Stimulated activated memory B cell treated with anti-CD40 and anti-IgM and Interleukin-4, amounts not matched to agents 10 μg/mL and 1 μg/mL and 100 μg/mL, for 72 hours (primary cell): Measurements from ENCODE around the gene UNC50.
A peak's percentile ranks its signal among the peaks of the same experiment; 100 is the strongest.

Experiments
- ATAC-seq: fragments of 150-1000 bp; cut with Tn5 transposase; 2 replicates; pipeline ENCODE4 v1.10.0; 2021
- H3K27ac Mint-ChIP-seq: one replicate; pipeline ENCODE4 v1.8.0; 2022; ENCODE audit warnings: mild to moderate bottlenecking, mixed read lengths
- H3K27me3 Mint-ChIP-seq: one replicate; pipeline ENCODE4 v1.8.0; 2022; ENCODE audit warnings: mixed read lengths
- H3K36me3 Mint-ChIP-seq: one replicate; pipeline ENCODE4 v1.8.0; 2022; ENCODE audit warnings: mixed read lengths
- H3K4me1 Mint-ChIP-seq: one replicate; pipeline ENCODE4 v1.8.0; 2022; ENCODE audit warnings: mixed read lengths
- H3K4me3 Mint-ChIP-seq: one replicate; pipeline ENCODE4 v1.8.0; 2022; ENCODE audit warnings: mild to moderate bottlenecking, moderate library complexity, mixed read lengths
- H3K9me3 Mint-ChIP-seq: one replicate; pipeline ENCODE4 v1.8.0; 2022; ENCODE audit warnings: mixed read lengths

The UNC50 gene

DNA sequence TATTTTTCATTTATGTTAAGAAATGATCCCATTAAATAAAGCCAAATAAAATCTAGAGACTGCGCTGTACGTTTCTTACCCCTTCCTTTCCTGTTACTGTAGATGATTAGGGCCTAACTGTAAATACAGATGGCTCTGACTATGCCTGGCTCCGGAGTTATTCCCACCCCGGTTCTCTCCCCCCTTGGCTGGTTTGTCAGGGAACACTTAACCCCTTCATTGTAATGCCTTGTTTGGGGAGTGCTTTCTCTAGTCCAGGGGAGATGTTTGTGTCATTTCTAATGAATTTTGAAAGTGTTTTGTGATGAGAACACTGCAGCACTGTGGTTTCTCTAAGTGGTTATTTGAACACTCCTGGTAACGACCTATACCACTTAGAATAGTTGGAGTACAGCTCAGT is 8.8 kb downstream of the UNC50 start:
- H3K4me1 Mint-ChIP-seq: peaks cover 26% of the 10 kb centered on the region
- ATAC-seq: no peak
- no peaks in the 10 kb centered on the region for H3K9me3 Mint-ChIP-seq
- H3K27ac Mint-ChIP-seq: no peak overlapping the region
- H3K27me3 Mint-ChIP-seq: no peaks in the 10 kb centered on the region
- peaks cover 42% of the 10 kb centered on the region for H3K36me3 Mint-ChIP-seq
- no peak overlapping the region for H3K4me3 Mint-ChIP-seq

DNA sequence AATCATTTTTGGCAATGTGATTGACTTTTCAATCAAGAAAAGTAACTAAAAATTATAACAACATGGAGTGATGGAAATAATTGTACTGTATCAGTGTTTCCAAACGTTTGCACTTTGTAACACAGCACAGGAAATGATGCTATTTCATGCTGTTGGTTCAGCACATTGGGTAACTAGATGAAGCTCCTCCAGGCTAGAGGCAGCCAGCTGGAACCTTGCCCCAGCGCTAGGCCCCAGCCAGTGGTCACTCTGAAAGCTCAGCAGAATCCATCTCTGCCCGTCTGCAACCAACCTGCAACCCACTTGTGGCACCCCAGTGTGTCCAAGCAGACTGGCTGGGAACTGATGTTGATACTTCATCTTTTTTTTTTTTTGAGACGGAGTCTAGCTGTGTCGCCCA is 15.3 kb downstream of the UNC50 start:
- Mint-ChIP-seq H3K27me3 (no peaks in the 10 kb centered on the region), H3K4me3 (no peak overlapping the region), H3K36me3 (peaks cover 7% of the 10 kb centered on the region), H3K9me3 (no peaks in the 10 kb centered on the region), H3K27ac (no peak overlapping the region), H3K4me1 (no peaks in the 10 kb centered on the region)
- ATAC-seq: no peak

DNA sequence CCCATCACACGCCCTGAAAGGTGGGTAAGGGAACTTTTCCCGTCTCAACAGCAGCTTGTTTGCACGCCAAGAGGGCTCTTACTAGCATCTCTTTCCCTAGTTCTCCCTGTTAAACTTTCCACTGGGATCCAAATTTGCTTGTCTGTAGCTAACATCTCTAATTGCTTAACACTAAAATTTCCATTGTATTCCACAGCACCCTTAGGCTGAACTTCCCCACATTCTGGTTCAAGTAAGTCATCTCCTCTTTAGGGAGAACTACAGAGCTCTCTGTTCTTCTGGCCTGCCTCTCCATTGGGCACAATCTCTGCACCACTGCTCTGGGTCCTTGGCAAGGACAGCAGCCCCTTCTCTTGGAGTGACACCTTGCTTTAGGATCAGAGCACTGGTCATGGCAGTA is 24.0 kb downstream of the UNC50 start:
- Mint-ChIP-seq H3K27ac (no peak overlapping the region), H3K27me3 (no peaks in the 10 kb centered on the region), H3K36me3 (peaks cover 27% of the 10 kb centered on the region), H3K4me3 (no peak overlapping the region), H3K4me1 (peaks cover under 1% of the 10 kb centered on the region), H3K9me3 (no peaks in the 10 kb centered on the region)
- ATAC-seq: no peak

DNA sequence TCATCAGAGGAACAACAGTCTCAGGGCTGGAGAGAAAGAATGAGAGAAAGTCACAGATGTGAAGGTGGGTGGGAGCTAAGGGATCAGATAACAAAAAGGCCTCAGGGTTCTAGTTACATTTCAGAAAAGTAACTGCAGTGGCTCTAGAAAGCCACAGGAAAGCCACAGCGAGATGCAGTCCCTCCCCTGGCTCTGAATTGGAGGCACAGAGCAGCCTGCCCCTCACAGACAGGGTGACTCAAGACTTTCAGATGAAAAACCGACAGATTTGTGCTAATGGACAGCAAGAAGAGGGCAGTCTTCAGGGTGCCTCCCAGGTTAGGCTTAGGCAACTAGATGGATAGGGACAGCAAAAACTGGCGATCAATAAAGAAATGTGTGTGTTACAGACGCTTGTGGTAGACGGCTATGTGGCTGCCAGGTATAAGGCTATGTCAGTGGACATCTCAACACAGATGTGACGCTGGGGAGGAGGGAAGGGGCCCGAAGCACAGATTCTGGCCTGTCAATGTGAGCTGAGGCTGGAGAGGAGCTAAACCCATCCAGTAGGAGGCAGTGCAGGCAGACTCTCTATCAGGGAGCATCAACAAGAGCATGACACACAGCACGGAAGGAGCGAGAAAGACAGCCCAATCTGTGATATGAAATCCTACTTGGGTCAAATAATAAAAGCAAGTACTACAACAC is 26.2 kb downstream of the UNC50 start:
- no peak for ATAC-seq
- peaks cover 7% of the 10 kb centered on the region for H3K4me1 Mint-ChIP-seq
- no peak overlapping the region for H3K4me3 Mint-ChIP-seq
- H3K27ac Mint-ChIP-seq: peak overlapping the region; percentile 25
- no peaks in the 10 kb centered on the region for H3K9me3 Mint-ChIP-seq
- peaks cover 27% of the 10 kb centered on the region for H3K36me3 Mint-ChIP-seq
- no peaks in the 10 kb centered on the region for H3K27me3 Mint-ChIP-seq

DNA sequence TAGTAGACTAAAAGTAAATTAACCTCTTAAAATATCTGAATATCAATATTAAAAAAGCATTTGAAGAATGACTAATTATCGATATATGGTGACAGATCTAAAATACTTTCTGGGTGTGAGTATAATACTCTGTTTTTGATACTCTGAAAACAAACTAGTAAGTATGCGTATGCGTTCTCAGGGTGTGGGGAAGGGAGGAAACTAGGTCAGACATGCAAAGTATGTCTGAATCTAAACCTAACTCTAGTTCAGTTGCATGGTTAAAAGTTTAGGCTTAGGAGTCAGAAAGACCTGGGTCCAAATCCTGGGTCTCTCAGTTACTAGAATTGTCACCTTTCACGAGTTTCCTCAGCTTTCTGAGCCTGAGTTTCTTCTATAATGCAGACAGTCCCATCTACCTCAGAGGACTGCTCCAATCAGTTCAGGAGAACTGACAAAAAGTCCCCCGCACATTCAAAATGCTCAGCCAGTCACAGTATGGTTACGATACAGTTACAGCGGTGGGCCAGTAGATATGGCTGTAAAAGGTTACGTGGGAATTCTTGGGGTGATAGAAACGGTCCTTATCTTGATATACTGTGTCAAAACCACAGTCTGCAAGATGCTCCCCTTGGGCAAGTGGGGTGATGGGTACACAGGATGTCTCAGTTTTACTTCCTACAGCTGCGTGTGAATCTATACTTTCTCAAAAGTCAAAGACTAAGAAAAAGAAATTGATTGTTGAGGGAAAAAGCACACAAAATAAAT is 29.2 kb downstream of the UNC50 start:
- peak; percentile 91 for ATAC-seq
- Mint-ChIP-seq H3K27me3 (no peaks in the 10 kb centered on the region), H3K4me1 (peaks cover 7% of the 10 kb centered on the region), H3K27ac (peak overlapping the region; percentile 87), H3K9me3 (no peaks in the 10 kb centered on the region), H3K4me3 (peak overlapping the region; percentile 27), H3K36me3 (peaks cover 23% of the 10 kb centered on the region)

DNA sequence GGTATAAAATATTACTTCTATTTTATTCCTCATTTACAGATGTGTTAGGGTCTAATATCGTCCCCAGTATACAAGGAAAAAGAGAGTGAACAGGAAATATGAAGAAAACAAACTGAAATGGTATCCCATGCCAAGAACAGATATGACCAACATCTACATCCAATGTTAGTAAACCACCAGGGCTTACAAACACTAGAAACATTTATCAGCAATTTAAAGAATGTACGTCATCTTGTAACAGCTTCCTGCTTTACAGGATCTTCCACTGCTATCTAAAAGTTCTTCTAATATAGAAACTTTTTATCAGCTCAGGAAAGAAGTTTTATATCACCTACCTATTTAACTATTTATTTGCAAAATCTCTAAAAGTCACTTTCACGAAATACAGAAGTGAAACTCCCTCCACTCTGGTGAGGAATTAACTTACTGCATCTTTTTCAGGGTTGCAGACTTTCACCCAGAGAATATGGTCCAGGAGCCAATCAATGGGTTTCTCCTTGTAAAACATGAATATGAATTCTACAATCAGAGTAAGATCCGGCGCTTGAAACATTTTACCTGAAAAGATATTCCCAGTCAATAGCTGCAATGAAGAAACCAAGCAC is 35.2 kb downstream of the UNC50 start:
- Mint-ChIP-seq H3K27me3 (no peaks in the 10 kb centered on the region), H3K27ac (no peak overlapping the region), H3K4me3 (no peak overlapping the region), H3K4me1 (peaks cover 7% of the 10 kb centered on the region), H3K36me3 (peaks cover 12% of the 10 kb centered on the region), H3K9me3 (no peaks in the 10 kb centered on the region)
- ATAC-seq: no peak

DNA sequence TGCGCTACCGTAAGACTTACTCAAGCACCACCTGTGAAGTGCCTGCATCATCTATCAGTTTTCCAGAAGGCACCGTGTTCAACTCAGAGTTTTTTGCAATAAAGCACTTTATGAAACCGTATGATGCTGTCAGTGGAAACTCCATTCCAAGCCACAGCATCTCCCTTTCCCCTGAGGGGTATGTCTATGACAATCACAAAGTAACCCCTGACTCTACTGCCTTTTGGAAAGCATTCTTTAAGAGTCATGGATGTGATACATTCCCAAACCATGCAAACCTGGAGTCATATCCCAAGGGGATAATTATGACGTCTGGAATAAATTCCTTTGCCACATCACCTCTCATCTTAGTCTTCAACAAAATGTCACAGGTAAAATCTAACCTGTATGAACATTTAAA is 39.2 kb downstream of the UNC50 start:
- ATAC-seq: no peak

DNA sequence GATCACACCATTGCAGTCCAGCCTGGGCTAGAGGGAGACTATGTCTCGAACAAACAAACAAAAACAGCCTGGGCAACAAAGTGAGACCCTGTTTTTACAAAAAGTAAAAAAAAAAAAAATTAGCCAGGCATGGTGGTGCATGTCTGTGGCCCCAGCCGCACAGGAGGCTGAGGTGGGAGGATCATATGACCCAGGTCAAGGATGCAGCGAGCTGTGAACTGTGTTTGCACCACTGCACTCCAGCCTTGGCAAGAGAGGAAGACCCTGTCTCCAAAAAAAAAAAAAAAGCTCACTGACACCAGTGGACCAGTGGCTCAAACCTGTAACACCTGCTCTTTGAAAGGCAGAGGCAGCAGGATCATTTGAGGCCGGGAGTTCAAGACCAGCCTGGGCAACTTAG is 40.1 kb downstream of the UNC50 start:
- H3K4me1 Mint-ChIP-seq: peaks cover 47% of the 10 kb centered on the region
- H3K27me3 Mint-ChIP-seq: no peaks in the 10 kb centered on the region
- peaks cover 34% of the 10 kb centered on the region for H3K36me3 Mint-ChIP-seq
- H3K4me3 Mint-ChIP-seq: no peak overlapping the region
- no peaks in the 10 kb centered on the region for H3K9me3 Mint-ChIP-seq
- H3K27ac Mint-ChIP-seq: no peak overlapping the region
- ATAC-seq: peak; percentile 56

More for the DNA sequence above, 39.2 kb downstream of the UNC50 start:
- Mint-ChIP-seq H3K36me3 (peaks cover 28% of the 10 kb centered on the region), H3K4me1 (peaks cover 40% of the 10 kb centered on the region), H3K9me3 (no peaks in the 10 kb centered on the region), H3K27ac (no peak overlapping the region), H3K27me3 (no peaks in the 10 kb centered on the region), H3K4me3 (no peak overlapping the region)

DNA sequence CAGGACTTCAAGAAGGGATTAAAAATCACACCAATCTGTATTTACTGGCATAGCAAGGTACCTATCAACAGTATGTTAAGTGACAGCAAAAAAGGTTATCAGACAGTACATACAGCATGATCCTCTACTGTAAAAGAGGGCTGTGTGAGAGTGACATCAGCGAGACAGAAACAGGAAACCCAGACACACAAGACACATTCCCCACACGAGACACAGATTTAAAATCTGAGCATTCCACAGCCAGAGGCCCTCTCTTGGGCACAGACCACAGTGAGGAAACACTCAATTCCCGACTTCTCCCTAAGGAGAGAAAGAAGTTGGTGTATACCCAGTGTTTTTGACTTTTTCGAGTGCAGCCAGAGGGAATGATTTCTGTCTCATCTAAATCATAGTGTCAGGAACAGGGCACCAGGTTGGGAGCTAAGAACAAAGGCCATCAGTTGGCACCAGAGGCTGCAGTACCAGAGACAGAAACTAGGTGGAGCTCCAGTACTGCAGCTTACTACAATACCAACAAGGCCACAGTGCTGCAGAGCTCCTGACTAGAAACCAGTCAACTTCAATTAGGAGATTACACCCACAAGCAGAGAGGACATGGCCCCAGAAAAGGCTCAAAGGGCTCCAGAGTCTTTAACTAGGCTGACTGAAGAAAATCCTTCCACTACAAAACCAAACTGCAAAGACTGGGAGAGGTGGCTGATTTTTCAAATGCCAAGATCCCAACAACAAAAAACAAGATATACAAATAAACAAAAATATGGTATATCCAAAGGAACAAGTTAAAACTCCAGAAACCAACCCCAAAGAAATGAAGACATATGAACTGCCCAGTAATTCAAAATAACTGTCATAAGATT is 41.0 kb downstream of the UNC50 start:
- Mint-ChIP-seq H3K36me3 (peaks cover 34% of the 10 kb centered on the region), H3K4me3 (no peak overlapping the region), H3K27ac (peak overlapping the region; percentile 63), H3K27me3 (no peaks in the 10 kb centered on the region), H3K9me3 (no peaks in the 10 kb centered on the region), H3K4me1 (peaks cover 50% of the 10 kb centered on the region)
- ATAC-seq: peak; percentile 79

DNA sequence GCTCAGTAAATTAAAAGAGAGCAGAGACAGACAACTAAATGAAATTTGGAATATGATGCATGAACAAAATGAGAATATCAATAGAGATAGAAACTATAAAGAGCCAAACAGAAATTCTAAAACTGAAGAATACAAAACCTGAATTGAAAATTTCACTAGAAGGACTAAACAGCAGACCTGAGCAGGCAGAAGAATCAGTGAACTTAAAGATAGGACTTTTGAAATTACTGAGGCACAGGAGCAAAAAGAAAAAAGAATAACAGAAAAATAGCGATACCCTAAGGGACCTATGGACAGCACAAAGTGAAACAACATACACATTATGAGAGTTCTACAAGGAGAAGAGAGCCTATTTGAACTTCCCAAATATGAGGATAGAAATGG is 41.6 kb downstream of the UNC50 start:
- Mint-ChIP-seq H3K27ac (peak overlapping the region; percentile 63), H3K36me3 (peaks cover 38% of the 10 kb centered on the region), H3K4me3 (no peak overlapping the region), H3K4me1 (peaks cover 56% of the 10 kb centered on the region), H3K9me3 (no peaks in the 10 kb centered on the region), H3K27me3 (no peaks in the 10 kb centered on the region)
- ATAC-seq: no peak

DNA sequence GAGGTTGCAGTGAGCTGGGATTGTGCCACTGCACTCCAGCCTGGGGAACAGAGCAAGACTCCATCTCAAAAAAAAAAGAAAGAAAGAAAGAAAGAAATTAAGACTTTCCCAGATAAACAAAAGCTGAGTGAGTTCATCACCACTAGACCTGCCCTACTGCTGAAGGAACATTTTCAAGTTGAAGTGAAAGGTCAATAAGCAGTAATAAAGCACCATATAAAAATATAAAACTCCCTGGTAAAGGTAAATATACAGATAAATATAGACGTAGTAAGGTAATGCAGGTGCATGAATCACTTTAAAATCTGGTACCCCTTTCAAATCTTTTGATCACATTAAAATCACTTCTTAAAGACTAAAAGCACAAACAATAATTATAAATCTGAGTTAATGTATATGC is 42.6 kb downstream of the UNC50 start:
- H3K4me3 Mint-ChIP-seq: no peak overlapping the region
- H3K4me1 Mint-ChIP-seq: peaks cover 59% of the 10 kb centered on the region
- peaks cover 35% of the 10 kb centered on the region for H3K36me3 Mint-ChIP-seq
- no peaks in the 10 kb centered on the region for H3K27me3 Mint-ChIP-seq
- H3K9me3 Mint-ChIP-seq: no peaks in the 10 kb centered on the region
- no peak for ATAC-seq
- peak overlapping the region; percentile 63 for H3K27ac Mint-ChIP-seq

DNA sequence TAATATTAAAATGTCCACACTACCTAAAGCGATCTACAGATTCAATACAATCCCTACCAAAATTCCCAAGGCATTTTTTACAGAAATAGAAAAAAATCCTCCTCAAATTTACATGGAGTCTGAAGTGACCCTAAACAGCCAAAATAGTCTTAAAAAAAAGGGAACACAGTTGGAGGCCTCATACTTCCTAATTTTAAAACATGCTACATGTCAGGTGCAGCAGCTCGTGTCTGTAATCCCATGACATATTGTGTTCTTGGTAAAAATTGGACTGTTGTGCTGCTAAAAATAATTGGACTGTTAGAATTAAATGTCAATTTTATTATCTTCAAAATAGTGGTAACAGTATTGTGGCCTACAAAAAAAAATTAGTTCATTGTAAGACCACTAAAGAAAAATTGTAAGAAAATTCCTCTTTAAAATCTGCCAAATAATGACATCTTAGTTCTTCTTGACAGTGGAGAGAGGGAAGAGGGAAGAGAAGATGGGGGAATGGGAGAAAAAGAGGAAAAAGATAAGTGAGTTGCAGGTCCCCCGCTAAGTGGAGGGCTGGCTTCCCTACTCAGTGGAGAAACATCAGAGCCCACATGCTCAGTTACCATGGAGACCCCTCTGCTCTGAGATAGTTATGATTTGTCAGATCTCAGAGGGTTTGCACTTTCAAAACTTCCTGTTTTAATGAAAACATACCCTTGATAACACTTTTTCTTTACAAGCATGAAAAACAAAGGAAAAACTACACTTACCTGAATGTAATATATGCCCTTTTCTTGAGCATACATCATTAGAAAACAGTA is 46.5 kb downstream of the UNC50 start:
- Mint-ChIP-seq H3K9me3 (no peaks in the 10 kb centered on the region), H3K27ac (peak overlapping the region; percentile 63), H3K4me1 (peaks cover 56% of the 10 kb centered on the region), H3K27me3 (no peaks in the 10 kb centered on the region), H3K4me3 (no peak overlapping the region), H3K36me3 (peaks cover 38% of the 10 kb centered on the region)
- ATAC-seq: no peak

DNA sequence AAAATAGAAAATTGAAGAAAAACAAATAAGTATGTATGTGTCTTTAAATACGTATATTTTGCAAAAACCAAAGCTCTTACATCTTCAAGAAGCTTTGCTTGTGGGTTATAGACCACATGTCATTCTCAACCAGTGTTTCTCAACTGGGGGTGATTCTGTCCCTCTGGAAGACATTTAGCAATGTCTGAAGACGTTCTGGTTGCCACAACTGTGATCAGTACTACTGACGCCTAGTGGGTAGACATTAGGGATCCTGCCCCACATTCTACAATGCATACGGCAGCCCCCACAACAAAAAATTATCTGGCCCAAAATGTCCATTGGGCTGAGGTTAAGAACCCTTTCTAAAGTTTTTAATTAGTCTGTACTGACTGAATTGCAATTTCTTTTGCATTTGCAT is 48.4 kb downstream of the UNC50 start:
- H3K9me3 Mint-ChIP-seq: peaks cover 7% of the 10 kb centered on the region
- no peak overlapping the region for H3K27ac Mint-ChIP-seq
- no peaks in the 10 kb centered on the region for H3K27me3 Mint-ChIP-seq
- H3K4me3 Mint-ChIP-seq: no peak overlapping the region
- peaks cover 38% of the 10 kb centered on the region for H3K36me3 Mint-ChIP-seq
- ATAC-seq: no peak
- peaks cover 37% of the 10 kb centered on the region for H3K4me1 Mint-ChIP-seq

DNA sequence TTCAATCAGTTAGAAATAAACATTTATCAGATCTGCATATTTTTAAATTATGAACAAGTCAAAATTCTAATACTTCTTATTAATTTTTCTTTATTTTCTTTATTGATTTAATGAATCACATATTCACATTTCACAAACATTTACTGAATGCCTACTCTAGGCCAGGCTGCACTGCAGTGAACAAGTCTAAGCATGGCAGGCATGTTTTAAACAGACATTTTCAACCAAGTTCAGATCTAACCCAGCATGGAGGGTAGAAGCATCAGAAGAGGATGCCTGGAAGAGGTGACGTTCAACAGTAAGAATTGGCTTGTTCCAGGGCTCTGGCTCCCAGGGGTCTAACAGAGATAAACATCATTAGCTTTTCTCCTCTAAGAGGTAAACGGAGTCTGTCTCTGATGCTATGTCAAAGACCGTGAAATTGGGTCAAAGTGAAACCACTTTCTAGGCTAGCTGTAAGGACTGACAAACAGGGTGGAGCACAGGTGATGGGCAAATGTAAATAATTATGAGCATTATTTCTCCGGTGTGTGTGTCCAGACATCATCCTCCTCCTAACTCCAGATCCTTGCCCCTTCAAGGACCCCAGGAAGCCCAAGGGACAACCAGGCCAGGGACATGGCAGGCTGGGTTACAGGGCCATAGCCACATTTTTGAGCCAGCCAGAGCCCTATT is 50.6 kb downstream of the UNC50 start:
- Mint-ChIP-seq H3K4me3 (no peak overlapping the region), H3K4me1 (peaks cover 21% of the 10 kb centered on the region), H3K36me3 (peaks cover 34% of the 10 kb centered on the region), H3K27ac (peak overlapping the region; percentile 24), H3K27me3 (no peaks in the 10 kb centered on the region), H3K9me3 (peaks cover 7% of the 10 kb centered on the region)
- ATAC-seq: no peak
